Mononuclear cell (primary cell): ENCODE measurements around the gene OPA1. TPM values are rescaled to one million over a fixed set of nuclear protein-coding genes. Genes with fewer than 3 reads are reported as not detected.
"Not testable (repeated sequence)": the region's sequence is repeated elsewhere in the genome, so short reads cannot be mapped to it uniquely, and the experiment has no call there.

Experiments used
- H3K27me3 ChIP-seq: 2 replicates; pipeline ENCODE4 v1.6.0; 2011; ENCODE audit warnings: low read length, control low read depth; ENCODE audit not compliant: insufficient read depth
- H3K4me1 ChIP-seq: 2 replicates; pipeline ENCODE4 v1.5.1; 2011; ENCODE audit warnings: mild to moderate bottlenecking, low read length, control low read depth; ENCODE audit not compliant: insufficient read depth
- H3K4me3 ChIP-seq: 2 replicates; pipeline ENCODE4 v1.5.1; 2011; ENCODE audit warnings: mild to moderate bottlenecking, low read length, moderate library complexity
- H3K9me3 ChIP-seq: 2 replicates; pipeline ENCODE4 v1.5.1; 2011; ENCODE audit warnings: low read depth, mild to moderate bottlenecking, control low read depth, low read length
- total RNA-seq: library from RNA; depleted of rRNA; stranded (reverse); fragments of >200 nt; gene quantifications from one replicate; pipeline ENCODE4 v1.2.3, GENCODE V29; 2012

The OPA1 gene
- total RNA-seq, 1 donor, result 91.4 TPM

DNA sequence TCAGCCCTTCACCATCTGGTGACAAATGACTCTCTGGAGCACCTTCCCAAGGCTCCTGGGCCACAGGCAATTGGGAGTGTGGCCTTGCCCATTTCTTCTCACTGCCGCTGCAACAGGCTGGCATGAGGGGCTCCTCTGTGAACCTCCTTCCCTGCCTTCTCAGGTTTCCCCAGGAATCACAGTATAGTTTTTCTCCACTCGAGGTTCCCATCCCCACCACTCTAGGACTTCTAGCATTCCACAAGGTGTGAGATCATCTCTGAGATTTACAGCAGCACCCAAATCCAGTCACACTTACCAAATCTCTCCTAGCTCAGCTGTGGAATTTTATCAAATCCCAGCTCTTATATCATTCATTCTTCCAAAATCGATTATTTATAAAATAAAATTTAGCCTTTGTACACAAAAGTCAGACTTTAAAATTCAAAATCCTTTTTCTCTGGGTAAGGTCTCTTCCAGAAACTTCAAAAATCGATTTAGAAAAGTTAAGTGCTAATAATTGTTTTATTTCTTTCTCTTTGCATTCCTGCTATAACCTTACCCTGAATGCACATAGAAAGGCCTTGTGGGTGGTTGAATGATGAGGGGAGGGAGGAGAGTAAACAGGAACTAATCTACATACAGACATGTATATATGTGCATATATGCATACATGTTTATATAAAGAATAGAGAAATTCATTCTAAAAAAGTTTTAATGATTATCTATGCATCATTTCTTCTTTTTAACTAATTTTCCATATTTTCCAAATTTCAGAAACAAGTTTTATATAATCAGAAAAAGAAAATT, 19.4 kb upstream of the OPA1 start:
- H3K9me3 ChIP-seq, result no peaks in the 10 kb centered on the region
- H3K4me1 ChIP-seq, result no peaks in the 10 kb centered on the region
- H3K4me3 ChIP-seq, result no peak overlapping the region
- H3K27me3 ChIP-seq, result no peaks in the 10 kb centered on the region

DNA sequence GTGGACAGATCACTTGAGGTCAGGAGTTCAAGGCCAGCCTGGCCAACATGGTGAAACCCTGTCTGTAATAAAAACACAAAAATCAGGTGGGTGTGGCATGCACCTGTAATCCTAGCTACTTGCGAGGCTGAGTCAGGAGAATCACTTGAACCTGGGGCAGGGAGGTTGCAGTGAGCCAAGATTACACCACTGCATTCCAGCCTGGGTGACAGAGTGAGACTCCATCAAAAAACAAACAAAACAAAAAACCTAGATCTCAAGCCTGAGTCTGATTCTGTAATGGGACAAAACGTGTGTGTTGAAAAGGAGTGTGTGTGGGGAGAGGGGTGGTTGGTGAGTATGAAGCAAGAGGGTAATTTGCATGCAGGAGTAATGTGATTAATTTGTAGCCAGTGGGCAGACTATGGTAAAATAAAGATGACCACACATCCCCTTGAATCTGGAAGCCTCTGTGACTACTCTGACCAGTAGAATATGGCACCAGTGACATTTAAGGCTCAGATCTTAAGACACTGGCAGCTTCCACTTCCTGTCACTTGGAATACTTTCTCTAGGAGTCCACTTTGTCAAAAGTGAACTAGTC, 18.4 kb upstream of the OPA1 start:
- no peaks in the 10 kb centered on the region for H3K9me3 ChIP-seq

DNA sequence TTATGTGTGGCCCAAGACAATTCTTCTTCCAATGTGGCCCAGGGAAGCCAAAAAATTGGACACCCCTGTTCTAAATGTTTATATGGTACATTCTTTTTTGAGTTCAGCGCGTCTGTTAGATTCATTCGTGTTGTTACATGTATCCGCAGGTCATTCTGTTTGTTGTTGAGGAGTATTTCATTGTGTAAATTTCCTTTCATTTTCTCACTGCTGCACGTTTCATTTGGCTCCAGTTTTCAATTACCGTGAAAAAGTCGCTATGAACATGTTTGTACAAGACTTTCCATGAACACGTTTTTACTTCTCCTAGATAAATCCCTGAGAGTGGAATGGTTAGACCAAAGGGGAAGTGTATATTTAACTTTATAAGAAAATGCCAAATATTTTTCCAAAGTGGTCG, 7.5 kb upstream of the OPA1 start:
- no peak overlapping the region for H3K4me3 ChIP-seq
- no peaks in the 10 kb centered on the region for H3K27me3 ChIP-seq
- no peaks in the 10 kb centered on the region for H3K4me1 ChIP-seq
- no peaks in the 10 kb centered on the region for H3K9me3 ChIP-seq

More for the DNA sequence above, 18.4 kb upstream of the OPA1 start:
- Histone ChIP-seq H3K4me1 (no peaks in the 10 kb centered on the region), H3K4me3 (no peak overlapping the region), H3K27me3 (no peaks in the 10 kb centered on the region)

DNA sequence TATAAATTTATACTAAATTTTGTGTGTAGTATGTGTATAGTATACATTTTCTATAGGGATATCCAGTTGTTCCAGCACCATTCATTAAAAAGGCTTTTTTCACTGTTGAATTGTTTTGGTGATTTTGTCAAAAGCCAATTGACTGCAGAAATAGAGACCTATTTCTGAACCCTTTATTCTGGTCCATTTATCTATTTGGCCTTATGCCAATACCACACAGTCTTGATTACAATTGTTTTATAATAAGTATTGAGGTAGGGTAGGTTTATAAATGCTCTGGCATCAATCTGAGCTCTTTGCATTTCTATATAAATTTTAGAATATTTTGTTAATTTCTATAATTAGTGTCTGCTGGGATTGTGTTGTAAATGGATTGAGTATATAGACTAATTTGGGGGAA, 6.5 kb upstream of the OPA1 start:
- Histone ChIP-seq H3K27me3 (no peaks in the 10 kb centered on the region), H3K4me1 (no peaks in the 10 kb centered on the region), H3K4me3 (no peak overlapping the region), H3K9me3 (no peaks in the 10 kb centered on the region)

DNA sequence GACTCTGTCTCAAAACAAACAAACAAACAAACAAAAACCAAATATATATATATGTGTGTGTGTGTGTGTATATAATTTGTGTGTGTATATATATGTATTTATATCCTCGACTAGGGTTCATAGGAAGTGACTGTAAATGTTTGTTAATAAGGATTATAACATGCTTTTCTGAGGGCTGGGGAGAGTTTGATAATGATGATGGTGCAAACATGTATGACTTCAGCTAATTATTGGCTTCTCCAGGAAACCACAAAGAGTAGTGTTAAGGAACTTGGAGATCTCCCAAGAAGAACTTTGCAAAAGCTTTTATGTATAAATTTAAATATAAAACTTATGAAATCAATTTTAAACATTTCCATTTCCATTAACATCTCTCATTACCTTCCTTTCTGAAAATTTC, 3.9 kb upstream of the OPA1 start:
- Histone ChIP-seq H3K27me3 (no peaks in the 10 kb centered on the region), H3K9me3 (no peaks in the 10 kb centered on the region), H3K4me1 (peaks cover 14% of the 10 kb centered on the region), H3K4me3 (no peak overlapping the region)

DNA sequence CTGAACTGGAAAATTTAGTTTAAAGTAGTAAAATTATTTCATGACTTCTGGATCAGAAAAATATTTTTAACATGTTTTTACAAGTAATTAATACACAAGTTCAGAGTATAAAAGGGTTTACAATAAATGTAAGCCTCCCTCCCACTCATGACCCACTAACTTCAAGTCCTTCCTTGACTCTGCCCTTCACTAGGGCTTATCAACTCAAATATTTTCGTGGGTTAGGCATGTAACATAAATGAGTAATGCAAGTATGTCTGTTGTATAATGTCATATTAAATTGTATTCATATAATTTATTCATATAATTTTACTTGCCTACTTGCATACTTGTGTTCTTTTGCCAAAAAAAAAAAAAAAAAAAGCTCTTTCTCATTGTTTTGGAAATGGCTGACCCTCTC, 3.4 kb upstream of the OPA1 start:
- Histone ChIP-seq H3K4me3 (no peak overlapping the region), H3K9me3 (no peaks in the 10 kb centered on the region), H3K4me1 (peaks cover 18% of the 10 kb centered on the region), H3K27me3 (no peaks in the 10 kb centered on the region)

DNA sequence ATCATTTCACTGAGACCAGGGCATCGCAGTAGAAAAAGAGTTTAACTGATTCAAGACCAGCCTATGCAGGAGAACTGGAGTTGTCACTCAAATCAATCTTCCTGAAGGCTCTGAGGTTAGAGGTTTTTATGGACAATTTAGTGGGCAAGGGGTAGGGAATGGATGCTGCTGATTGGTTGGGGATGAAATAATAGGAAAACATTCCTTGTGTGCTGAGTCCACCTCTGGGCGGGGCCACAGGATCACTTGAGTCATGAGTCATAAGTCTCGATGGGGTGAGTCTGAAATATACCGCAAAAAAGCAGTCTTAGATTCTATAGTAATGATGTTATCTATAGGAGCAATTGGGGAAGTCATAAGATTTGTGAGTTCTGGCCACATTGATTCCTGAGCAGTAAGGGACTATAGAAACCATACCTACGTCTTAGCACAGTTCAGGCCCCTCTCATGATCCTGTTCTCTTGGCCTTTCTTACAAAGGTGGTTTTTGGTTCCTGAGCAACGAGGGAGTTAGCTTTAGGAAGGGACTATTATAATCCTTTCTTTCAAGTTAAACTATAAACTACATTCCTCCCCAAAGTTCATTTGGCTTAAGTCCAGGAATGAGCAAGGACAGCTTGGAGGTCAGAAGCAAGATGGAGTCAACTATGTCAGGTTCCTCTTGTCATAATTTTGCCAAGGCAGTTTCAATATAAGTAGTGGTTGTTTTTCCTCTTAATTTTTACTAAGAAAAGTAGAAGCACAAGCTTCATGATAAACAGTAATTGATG, 2.7 kb upstream of the OPA1 start:
- Histone ChIP-seq H3K4me1 (peaks cover 18% of the 10 kb centered on the region), H3K9me3 (no peaks in the 10 kb centered on the region)

DNA sequence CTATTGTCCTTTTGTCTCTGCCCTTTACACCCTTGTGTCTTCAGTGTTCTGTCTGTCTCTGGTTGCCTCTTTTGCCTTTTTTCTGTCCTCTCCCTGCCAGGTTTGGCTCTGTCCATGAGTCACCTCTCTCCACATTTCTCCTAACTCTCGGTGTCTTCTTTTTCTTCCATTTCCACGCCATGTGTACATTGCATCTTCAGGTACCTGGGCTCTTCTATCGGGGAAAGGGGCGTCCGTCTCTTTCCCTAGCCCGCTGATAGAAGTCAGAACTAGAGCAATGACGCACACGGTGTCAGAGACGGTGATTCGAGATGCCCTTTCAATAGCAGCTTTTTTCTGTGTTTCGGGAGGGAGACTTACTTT, 641 bp downstream of the OPA1 start:
- H3K4me1 ChIP-seq, result peaks cover 18% of the 10 kb centered on the region
- peak overlapping the region; percentile 84 for H3K4me3 ChIP-seq
- H3K27me3 ChIP-seq, result no peaks in the 10 kb centered on the region
- no peaks in the 10 kb centered on the region for H3K9me3 ChIP-seq

More for the DNA sequence above, 2.7 kb upstream of the OPA1 start:
- Histone ChIP-seq H3K27me3 (no peaks in the 10 kb centered on the region), H3K4me3 (no peak overlapping the region)

DNA sequence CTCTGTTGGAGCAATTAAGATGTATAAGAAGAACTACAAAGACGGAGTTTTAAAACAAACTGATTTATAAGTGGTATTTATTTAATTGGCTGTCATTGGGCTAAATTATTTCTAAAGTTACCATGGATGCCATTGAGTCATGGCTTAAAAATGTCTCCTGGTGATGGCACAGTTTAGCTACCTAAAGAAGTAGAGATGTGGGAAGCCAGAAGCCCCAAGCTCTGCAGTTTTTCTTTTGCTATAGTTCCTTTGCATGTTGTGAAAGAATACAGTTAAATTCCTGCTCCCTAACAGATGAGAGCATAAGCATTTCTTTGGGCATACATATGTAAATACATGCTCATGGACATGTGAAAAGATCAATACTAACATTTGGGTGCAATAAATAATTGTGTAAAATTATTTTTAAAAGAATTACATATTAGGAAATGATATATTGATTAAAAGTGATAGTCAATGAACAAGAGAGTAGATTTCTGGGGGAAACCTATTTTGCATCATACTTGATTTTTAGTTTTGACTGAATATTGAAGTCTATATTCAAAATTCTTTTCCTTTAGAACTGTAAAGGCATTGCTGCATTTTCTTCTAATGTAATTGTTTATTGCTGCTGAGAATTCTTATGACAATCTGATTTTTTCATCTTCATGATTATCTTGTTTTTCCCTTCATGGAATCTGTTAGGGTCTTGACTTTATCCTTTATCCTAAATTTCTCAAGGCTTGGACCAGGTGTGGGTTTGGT, 2.1 kb downstream of the OPA1 start:
- Histone ChIP-seq H3K4me1 (peaks cover 18% of the 10 kb centered on the region), H3K9me3 (no peaks in the 10 kb centered on the region), H3K4me3 (no peak overlapping the region), H3K27me3 (no peaks in the 10 kb centered on the region)

DNA sequence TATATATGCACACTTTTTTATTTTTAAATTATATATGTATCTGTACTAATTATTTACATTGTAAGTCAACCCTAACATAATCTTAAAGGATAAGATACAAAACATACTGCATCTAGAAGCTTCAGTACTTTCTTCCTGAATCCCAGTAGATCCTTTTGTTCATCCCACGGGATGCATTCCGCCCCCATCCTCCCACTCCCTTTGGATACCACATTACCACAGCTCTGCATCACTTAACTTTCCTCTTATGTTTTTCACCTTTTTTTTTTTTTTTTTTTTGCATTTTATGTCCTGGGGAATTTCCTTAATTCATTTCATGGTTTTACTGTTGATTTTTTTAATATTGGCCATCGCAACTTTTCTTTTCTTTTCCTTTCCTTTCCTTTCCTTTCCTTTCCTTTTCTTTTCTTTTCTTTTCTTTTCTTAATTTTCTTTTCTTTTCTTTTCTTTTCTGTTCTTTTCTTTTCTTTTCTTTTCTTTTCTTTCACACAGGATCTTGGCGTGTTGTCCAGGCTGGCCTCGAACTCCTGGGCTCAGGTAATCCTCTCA, 3.0 kb downstream of the OPA1 start:
- H3K9me3 ChIP-seq, result no peaks in the 10 kb centered on the region

DNA sequence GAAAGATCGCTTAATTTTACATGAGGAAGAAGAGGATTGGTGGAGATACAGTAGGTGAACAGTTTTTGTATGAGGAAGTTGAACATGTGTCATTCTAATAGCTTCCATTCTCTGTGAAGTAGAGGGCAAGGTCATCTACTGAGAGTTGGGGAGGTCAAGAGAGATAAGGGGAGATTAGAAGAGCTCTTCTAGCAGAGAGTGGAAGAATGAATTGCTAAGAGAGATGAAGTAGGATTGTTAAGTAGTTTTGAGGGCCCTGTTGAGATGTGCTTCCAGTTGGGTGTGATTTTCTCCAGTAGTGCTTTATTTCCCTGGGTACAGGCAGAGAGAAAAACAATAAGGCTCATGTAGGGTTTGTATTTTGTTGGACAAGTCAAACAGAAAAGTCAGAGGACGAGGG, 5.2 kb downstream of the OPA1 start:
- no peaks in the 10 kb centered on the region for H3K27me3 ChIP-seq
- H3K9me3 ChIP-seq, result no peaks in the 10 kb centered on the region
- no peak overlapping the region for H3K4me3 ChIP-seq
- H3K4me1 ChIP-seq, result peaks cover 11% of the 10 kb centered on the region

More for the DNA sequence above, 3.0 kb downstream of the OPA1 start:
- H3K27me3 ChIP-seq, result no peaks in the 10 kb centered on the region
- no peak overlapping the region for H3K4me3 ChIP-seq
- H3K4me1 ChIP-seq, result peaks cover 18% of the 10 kb centered on the region

DNA sequence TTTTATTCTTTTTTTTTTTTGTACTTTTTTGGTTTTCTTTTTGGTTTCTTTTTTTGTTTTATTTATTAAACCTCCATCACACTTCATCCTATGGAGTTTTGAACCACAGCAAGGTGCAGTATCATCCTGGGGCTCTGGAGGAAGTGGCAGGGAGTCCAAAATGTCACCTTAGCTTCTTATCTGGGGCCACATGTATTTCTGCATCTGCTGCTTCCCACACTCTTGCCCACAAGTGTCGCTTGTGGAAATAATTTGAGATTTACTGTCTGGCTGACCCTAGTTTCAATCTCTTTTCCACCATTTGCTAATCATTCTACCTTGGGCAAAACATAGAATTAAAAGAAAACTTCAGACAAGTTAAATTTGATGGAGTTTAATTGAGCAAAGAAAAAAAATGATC, 6.4 kb downstream of the OPA1 start:
- H3K27me3 ChIP-seq, result no peaks in the 10 kb centered on the region
- no peak overlapping the region for H3K4me3 ChIP-seq
- peaks cover 2% of the 10 kb centered on the region for H3K4me1 ChIP-seq
- H3K9me3 ChIP-seq, result no peaks in the 10 kb centered on the region

DNA sequence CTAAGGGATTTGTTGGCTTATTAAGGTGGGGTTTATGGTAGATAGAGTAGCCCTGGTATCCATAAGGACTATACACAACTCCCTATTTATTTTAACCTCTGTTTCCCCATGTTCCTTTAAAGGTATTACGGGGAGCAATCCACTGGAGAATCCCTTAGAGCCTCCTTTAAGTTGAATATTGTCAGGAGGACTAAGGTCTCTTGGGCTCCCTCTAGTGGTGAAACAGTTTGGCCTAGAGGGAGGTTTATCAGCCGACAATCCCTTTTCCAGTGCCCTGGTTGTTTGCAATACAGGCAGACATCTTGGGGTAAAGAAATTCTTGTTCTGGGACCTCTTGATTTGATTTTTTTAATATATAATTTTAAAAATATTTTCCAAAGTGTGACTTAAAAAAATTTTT, 12.9 kb downstream of the OPA1 start:
- H3K4me1 ChIP-seq, result no peaks in the 10 kb centered on the region
- no peaks in the 10 kb centered on the region for H3K9me3 ChIP-seq
- no peak overlapping the region for H3K4me3 ChIP-seq
- no peaks in the 10 kb centered on the region for H3K27me3 ChIP-seq

DNA sequence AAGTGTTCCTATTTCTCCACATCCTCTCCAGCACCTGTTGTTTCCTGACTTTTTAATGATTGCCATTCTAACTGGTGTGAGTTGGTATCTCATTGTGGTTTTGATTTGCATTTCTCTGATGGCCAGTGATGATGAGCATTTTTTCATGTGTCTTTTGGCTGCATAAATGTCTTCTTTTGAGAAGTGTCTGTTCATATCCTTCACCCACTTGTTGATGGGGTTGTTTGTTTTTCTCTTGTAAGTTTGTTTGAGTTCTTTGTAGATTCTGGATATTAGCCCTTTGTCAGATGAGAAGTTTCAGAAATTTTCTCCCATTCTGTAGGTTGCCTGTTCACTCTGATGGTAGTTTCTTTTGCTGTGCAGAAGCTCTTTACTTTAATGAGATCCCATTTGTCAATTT, 13.9 kb downstream of the OPA1 start:
- H3K9me3 ChIP-seq, H3K4me1 ChIP-seq, H3K27me3 ChIP-seq, H3K4me3 ChIP-seq: not testable (repeated sequence)

DNA sequence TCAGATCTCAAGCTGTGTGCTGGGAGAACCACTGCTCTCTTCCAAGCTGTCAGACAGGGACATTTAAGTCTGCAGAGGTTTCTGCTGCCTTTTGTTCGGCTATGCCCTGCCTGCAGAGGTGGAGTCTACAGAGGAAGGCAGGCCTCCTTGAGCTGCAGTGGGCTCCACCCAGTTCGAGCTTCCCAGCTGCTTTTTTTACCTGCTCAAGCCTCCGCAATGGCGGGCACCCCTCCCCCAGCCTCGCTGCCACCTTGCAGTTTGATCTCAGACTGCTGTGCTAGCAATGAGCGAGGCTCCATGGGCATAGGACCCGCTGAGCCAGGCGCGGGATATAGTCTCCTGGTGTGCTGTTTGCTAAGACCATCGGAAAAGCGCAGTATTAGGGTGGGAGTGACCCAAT, 17.5 kb downstream of the OPA1 start:
- H3K4me1 ChIP-seq, result peaks cover 14% of the 10 kb centered on the region

More for the DNA sequence above, 17.5 kb downstream of the OPA1 start:
- not testable (repeated sequence) for H3K9me3 ChIP-seq, H3K27me3 ChIP-seq, H3K4me3 ChIP-seq
